ENCODE results near the gene HOXB7. TPM values are rescaled to one million over a fixed set of nuclear protein-coding genes. Genes with fewer than 3 reads are reported as not detected.
A peak's percentile ranks its signal among the peaks of the same experiment; 100 is the strongest.

Gene HOXB7
- total RNA-seq, 1 donor from 2014 or later = 8.5 TPM

GRCh38 chr17:48625495-48626244, 14.9 kb upstream of the HOXB7 start:
- no peak overlapping the region for H3K27ac Mint-ChIP-seq (ENCODE audit: unreplicated experiment)
- peak overlapping the region; percentile 93 for H3K4me3 Mint-ChIP-seq
- TF ChIP-seq CTCF (conservative IDR thresholded peaks at IDR 0.05) = no peak
- peaks cover 4% of the 10 kb centered on the region for H3K4me1 Mint-ChIP-seq
- peaks cover 10% of the 10 kb centered on the region for H3K36me3 Mint-ChIP-seq (ENCODE audit: low read depth)
- H3K9me3 Mint-ChIP-seq = no peaks in the 10 kb centered on the region
- H3K27me3 Mint-ChIP-seq (ENCODE audit: low read depth) = peaks cover 99% of the 10 kb centered on the region
- no peak for DNase-seq (ENCODE audit: low read depth, low spot score)

- Mint-ChIP-seq H3K9me3 (no peaks in the 10 kb centered on the region), H3K27me3 (ENCODE audit: low read depth) (peaks cover 99% of the 10 kb centered on the region), H3K36me3 (ENCODE audit: low read depth) (peaks cover 8% of the 10 kb centered on the region), H3K4me1 (peaks cover 4% of the 10 kb centered on the region), H3K27ac (ENCODE audit: unreplicated experiment) (peak overlapping the region; percentile 38), H3K4me3 (peak overlapping the region; percentile 86)
- TF ChIP-seq CTCF (conservative IDR thresholded peaks at IDR 0.05) = no peak
- DNase-seq (ENCODE audit: low read depth, low spot score) = no peak
These were observed 14.0 kb upstream of the HOXB7 start for GRCh38 chr17:48624544-48625494.

GRCh38 chr17:48624118-48624517, 13.3 kb upstream of the HOXB7 start:
- Mint-ChIP-seq H3K36me3 (ENCODE audit: low read depth) (peaks cover 8% of the 10 kb centered on the region), H3K27ac (ENCODE audit: unreplicated experiment) (peak overlapping the region; percentile 38), H3K9me3 (no peaks in the 10 kb centered on the region), H3K4me3 (peak overlapping the region; percentile 86), H3K27me3 (ENCODE audit: low read depth) (peaks cover 99% of the 10 kb centered on the region), H3K4me1 (peaks cover 4% of the 10 kb centered on the region)
- DNase-seq (ENCODE audit: low read depth, low spot score) = no peak
- no peak for TF ChIP-seq CTCF (conservative IDR thresholded peaks at IDR 0.05)

GRCh38 chr17:48623583-48623982, 12.8 kb upstream of the HOXB7 start:
- Mint-ChIP-seq H3K4me1 (peaks cover 6% of the 10 kb centered on the region), H3K27ac (ENCODE audit: unreplicated experiment) (peak overlapping the region; percentile 85), H3K4me3 (peak overlapping the region; percentile 86), H3K36me3 (ENCODE audit: low read depth) (peaks cover 11% of the 10 kb centered on the region), H3K9me3 (no peaks in the 10 kb centered on the region), H3K27me3 (ENCODE audit: low read depth) (peaks cover 99% of the 10 kb centered on the region)
- DNase-seq (ENCODE audit: low read depth, low spot score) = no peak
- no peak for TF ChIP-seq CTCF (conservative IDR thresholded peaks at IDR 0.05)

- TF ChIP-seq CTCF (conservative IDR thresholded peaks at IDR 0.05) = no peak
- DNase-seq (ENCODE audit: low read depth, low spot score) = no peak
- Mint-ChIP-seq H3K4me1 (peaks cover 9% of the 10 kb centered on the region), H3K27me3 (ENCODE audit: low read depth) (peaks cover 99% of the 10 kb centered on the region), H3K27ac (ENCODE audit: unreplicated experiment) (peak overlapping the region; percentile 15), H3K9me3 (no peaks in the 10 kb centered on the region), H3K36me3 (ENCODE audit: low read depth) (peaks cover 12% of the 10 kb centered on the region), H3K4me3 (peak overlapping the region; percentile 86)
These were observed 12.0 kb upstream of the HOXB7 start for GRCh38 chr17:48622857-48623256.

Measured in neural crest cell (in vitro differentiated cells).